HL-60 (cell line): ENCODE results near the gene JAK3.

ENCODE experiments used
- GABPA ChIP-seq: IDR thresholded peaks from 2 replicates; pipeline ENCODE4 v1.6.1; 2012; ENCODE audit warnings: low read depth
- POLR2AphosphoS5 ChIP-seq: IDR thresholded peaks from 2 replicates; pipeline ENCODE4 v1.6.1; 2012; ENCODE audit warnings: low read depth
- SPI1 ChIP-seq: IDR thresholded peaks from 2 replicates; pipeline ENCODE4 v1.6.1; 2012; ENCODE audit warnings: low read depth, mild to moderate bottlenecking, borderline replicate concordance
- TF ChIP-seq, protein P1 (sequence below): IDR thresholded peaks from one replicate; pipeline ENCODE4 v1.5.1; 2011; ENCODE audit warnings: low read length, control low read depth, inconsistent platforms; ENCODE audit not compliant: insufficient read depth
- TF ChIP-seq, protein P2 (sequence below): IDR thresholded peaks from 2 replicates; pipeline ENCODE4 v1.6.1; 2012; ENCODE audit warnings: low read depth; ENCODE audit not compliant: insufficient replicate concordance

DNA sequence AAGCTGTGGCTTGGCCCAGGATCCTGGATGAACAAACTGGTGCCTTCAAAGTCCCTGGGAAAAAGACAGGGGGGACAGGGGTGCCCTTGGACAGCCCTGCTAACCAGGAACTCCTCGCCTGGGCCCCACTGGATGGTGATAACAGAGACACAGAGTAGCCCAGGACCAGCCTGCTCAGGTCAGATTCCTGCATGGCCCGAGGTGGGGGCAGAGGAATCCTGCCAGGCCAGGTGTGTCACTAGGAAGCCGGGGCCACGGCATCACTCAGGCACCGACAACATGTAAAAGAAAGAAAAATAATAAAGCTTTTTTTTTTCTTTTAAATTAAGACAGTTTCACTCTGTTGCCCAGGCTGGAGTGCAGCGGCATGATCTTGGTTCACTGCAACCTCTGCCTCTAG, 6.3 kb upstream of the JAK3 start:
- TF ChIP-seq, protein P1, sequence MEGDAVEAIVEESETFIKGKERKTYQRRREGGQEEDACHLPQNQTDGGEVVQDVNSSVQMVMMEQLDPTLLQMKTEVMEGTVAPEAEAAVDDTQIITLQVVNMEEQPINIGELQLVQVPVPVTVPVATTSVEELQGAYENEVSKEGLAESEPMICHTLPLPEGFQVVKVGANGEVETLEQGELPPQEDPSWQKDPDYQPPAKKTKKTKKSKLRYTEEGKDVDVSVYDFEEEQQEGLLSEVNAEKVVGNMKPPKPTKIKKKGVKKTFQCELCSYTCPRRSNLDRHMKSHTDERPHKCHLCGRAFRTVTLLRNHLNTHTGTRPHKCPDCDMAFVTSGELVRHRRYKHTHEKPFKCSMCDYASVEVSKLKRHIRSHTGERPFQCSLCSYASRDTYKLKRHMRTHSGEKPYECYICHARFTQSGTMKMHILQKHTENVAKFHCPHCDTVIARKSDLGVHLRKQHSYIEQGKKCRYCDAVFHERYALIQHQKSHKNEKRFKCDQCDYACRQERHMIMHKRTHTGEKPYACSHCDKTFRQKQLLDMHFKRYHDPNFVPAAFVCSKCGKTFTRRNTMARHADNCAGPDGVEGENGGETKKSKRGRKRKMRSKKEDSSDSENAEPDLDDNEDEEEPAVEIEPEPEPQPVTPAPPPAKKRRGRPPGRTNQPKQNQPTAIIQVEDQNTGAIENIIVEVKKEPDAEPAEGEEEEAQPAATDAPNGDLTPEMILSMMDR: no peak
- TF ChIP-seq, protein P2, sequence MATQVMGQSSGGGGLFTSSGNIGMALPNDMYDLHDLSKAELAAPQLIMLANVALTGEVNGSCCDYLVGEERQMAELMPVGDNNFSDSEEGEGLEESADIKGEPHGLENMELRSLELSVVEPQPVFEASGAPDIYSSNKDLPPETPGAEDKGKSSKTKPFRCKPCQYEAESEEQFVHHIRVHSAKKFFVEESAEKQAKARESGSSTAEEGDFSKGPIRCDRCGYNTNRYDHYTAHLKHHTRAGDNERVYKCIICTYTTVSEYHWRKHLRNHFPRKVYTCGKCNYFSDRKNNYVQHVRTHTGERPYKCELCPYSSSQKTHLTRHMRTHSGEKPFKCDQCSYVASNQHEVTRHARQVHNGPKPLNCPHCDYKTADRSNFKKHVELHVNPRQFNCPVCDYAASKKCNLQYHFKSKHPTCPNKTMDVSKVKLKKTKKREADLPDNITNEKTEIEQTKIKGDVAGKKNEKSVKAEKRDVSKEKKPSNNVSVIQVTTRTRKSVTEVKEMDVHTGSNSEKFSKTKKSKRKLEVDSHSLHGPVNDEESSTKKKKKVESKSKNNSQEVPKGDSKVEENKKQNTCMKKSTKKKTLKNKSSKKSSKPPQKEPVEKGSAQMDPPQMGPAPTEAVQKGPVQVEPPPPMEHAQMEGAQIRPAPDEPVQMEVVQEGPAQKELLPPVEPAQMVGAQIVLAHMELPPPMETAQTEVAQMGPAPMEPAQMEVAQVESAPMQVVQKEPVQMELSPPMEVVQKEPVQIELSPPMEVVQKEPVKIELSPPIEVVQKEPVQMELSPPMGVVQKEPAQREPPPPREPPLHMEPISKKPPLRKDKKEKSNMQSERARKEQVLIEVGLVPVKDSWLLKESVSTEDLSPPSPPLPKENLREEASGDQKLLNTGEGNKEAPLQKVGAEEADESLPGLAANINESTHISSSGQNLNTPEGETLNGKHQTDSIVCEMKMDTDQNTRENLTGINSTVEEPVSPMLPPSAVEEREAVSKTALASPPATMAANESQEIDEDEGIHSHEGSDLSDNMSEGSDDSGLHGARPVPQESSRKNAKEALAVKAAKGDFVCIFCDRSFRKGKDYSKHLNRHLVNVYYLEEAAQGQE: no peak
- TF ChIP-seq POLR2AphosphoS5: no peak
- TF ChIP-seq GABPA: no peak
- TF ChIP-seq SPI1: no peak
